Measurements from ENCODE around the gene KIAA1549.

The KIAA1549 gene

GRCh38 chr7:138861051-138861450 lies 120.1 kb downstream of the KIAA1549 start:
- H3K9ac ChIP-seq (ENCODE audit: low read length), result no peak overlapping the region
- H3K27ac ChIP-seq (ENCODE audit: low read length), result no peak overlapping the region
- H3K4me1 ChIP-seq (ENCODE audit: control insufficient read depth, low read depth, low read length), result no peaks in the 10 kb centered on the region
- no peak overlapping the region for H3K4me3 ChIP-seq (ENCODE audit: low read length)
- H3K36me3 ChIP-seq (ENCODE audit: control insufficient read depth, low read depth, low read length), result peaks cover 19% of the 10 kb centered on the region
- H3K27me3 ChIP-seq (ENCODE audit: control insufficient read depth, insufficient read depth, low read length), result no peaks in the 10 kb centered on the region
- no peaks in the 10 kb centered on the region for H3K9me3 ChIP-seq (ENCODE audit: control insufficient read depth, low read depth, low read length)

- peaks cover 8% of the 10 kb centered on the region for H3K36me3 ChIP-seq (ENCODE audit: control insufficient read depth, low read depth, low read length)
- H3K27ac ChIP-seq (ENCODE audit: low read length), result no peak overlapping the region
- H3K9ac ChIP-seq (ENCODE audit: low read length), result no peak overlapping the region
- no peaks in the 10 kb centered on the region for H3K27me3 ChIP-seq (ENCODE audit: control insufficient read depth, insufficient read depth, low read length)
- H3K9me3 ChIP-seq (ENCODE audit: control insufficient read depth, low read depth, low read length), result no peaks in the 10 kb centered on the region
- no peak overlapping the region for H3K4me3 ChIP-seq (ENCODE audit: low read length)
- H3K4me1 ChIP-seq (ENCODE audit: control insufficient read depth, low read depth, low read length), result peaks cover 21% of the 10 kb centered on the region
Observed at GRCh38 chr7:138857728-138858127, 123.5 kb downstream of the KIAA1549 start.

GRCh38 chr7:138854115-138854645 lies 127.0 kb downstream of the KIAA1549 start:
- H3K4me1 ChIP-seq (ENCODE audit: control insufficient read depth, low read depth, low read length), result peaks cover 21% of the 10 kb centered on the region
- H3K27ac ChIP-seq (ENCODE audit: low read length), result peak overlapping the region; percentile 27
- no peak overlapping the region for H3K9ac ChIP-seq (ENCODE audit: low read length)
- no peaks in the 10 kb centered on the region for H3K27me3 ChIP-seq (ENCODE audit: control insufficient read depth, insufficient read depth, low read length)
- peak overlapping the region; percentile 11 for H3K4me3 ChIP-seq (ENCODE audit: low read length)
- H3K36me3 ChIP-seq (ENCODE audit: control insufficient read depth, low read depth, low read length), result peaks cover 27% of the 10 kb centered on the region
- no peaks in the 10 kb centered on the region for H3K9me3 ChIP-seq (ENCODE audit: control insufficient read depth, low read depth, low read length)

- Histone ChIP-seq H3K9ac (ENCODE audit: low read length) (no peak overlapping the region), H3K36me3 (ENCODE audit: control insufficient read depth, low read depth, low read length) (peaks cover 27% of the 10 kb centered on the region), H3K27me3 (ENCODE audit: control insufficient read depth, insufficient read depth, low read length) (no peaks in the 10 kb centered on the region), H3K27ac (ENCODE audit: low read length) (peak overlapping the region; percentile 40), H3K4me3 (ENCODE audit: low read length) (peak overlapping the region; percentile 11), H3K4me1 (ENCODE audit: control insufficient read depth, low read depth, low read length) (peaks cover 24% of the 10 kb centered on the region), H3K9me3 (ENCODE audit: control insufficient read depth, low read depth, low read length) (no peaks in the 10 kb centered on the region)
Observed at GRCh38 chr7:138853448-138853847, 127.7 kb downstream of the KIAA1549 start.

GRCh38 chr7:138852469-138852868 lies 128.7 kb downstream of the KIAA1549 start:
- no peaks in the 10 kb centered on the region for H3K27me3 ChIP-seq (ENCODE audit: control insufficient read depth, insufficient read depth, low read length)
- peaks cover 28% of the 10 kb centered on the region for H3K4me1 ChIP-seq (ENCODE audit: control insufficient read depth, low read depth, low read length)
- H3K27ac ChIP-seq (ENCODE audit: low read length), result no peak overlapping the region
- no peak overlapping the region for H3K9ac ChIP-seq (ENCODE audit: low read length)
- peaks cover 28% of the 10 kb centered on the region for H3K36me3 ChIP-seq (ENCODE audit: control insufficient read depth, low read depth, low read length)
- no peak overlapping the region for H3K4me3 ChIP-seq (ENCODE audit: low read length)
- H3K9me3 ChIP-seq (ENCODE audit: control insufficient read depth, low read depth, low read length), result no peaks in the 10 kb centered on the region

GRCh38 chr7:138849701-138850100 lies 131.5 kb downstream of the KIAA1549 start:
- Histone ChIP-seq H3K27ac (ENCODE audit: low read length) (no peak overlapping the region), H3K27me3 (ENCODE audit: control insufficient read depth, insufficient read depth, low read length) (no peaks in the 10 kb centered on the region), H3K4me1 (ENCODE audit: control insufficient read depth, low read depth, low read length) (peaks cover 26% of the 10 kb centered on the region), H3K36me3 (ENCODE audit: control insufficient read depth, low read depth, low read length) (peaks cover 28% of the 10 kb centered on the region), H3K9ac (ENCODE audit: low read length) (no peak overlapping the region), H3K9me3 (ENCODE audit: control insufficient read depth, low read depth, low read length) (no peaks in the 10 kb centered on the region), H3K4me3 (ENCODE audit: low read length) (no peak overlapping the region)

- H3K36me3 ChIP-seq (ENCODE audit: control insufficient read depth, low read depth, low read length), result peaks cover 28% of the 10 kb centered on the region
- no peak overlapping the region for H3K9ac ChIP-seq (ENCODE audit: low read length)
- peaks cover 12% of the 10 kb centered on the region for H3K4me1 ChIP-seq (ENCODE audit: control insufficient read depth, low read depth, low read length)
- H3K4me3 ChIP-seq (ENCODE audit: low read length), result no peak overlapping the region
- no peak overlapping the region for H3K27ac ChIP-seq (ENCODE audit: low read length)
- H3K27me3 ChIP-seq (ENCODE audit: control insufficient read depth, insufficient read depth, low read length), result no peaks in the 10 kb centered on the region
- H3K9me3 ChIP-seq (ENCODE audit: control insufficient read depth, low read depth, low read length), result no peaks in the 10 kb centered on the region
Observed at GRCh38 chr7:138848056-138848980, 132.9 kb downstream of the KIAA1549 start.

GRCh38 chr7:138845711-138846110 lies 135.5 kb downstream of the KIAA1549 start:
- no peak overlapping the region for H3K9ac ChIP-seq (ENCODE audit: low read length)
- H3K27me3 ChIP-seq (ENCODE audit: control insufficient read depth, insufficient read depth, low read length), result no peaks in the 10 kb centered on the region
- H3K4me1 ChIP-seq (ENCODE audit: control insufficient read depth, low read depth, low read length), result peaks cover 7% of the 10 kb centered on the region
- no peaks in the 10 kb centered on the region for H3K9me3 ChIP-seq (ENCODE audit: control insufficient read depth, low read depth, low read length)
- H3K4me3 ChIP-seq (ENCODE audit: low read length), result no peak overlapping the region
- no peak overlapping the region for H3K27ac ChIP-seq (ENCODE audit: low read length)
- H3K36me3 ChIP-seq (ENCODE audit: control insufficient read depth, low read depth, low read length), result peaks cover 16% of the 10 kb centered on the region

- Histone ChIP-seq H3K27ac (ENCODE audit: low read length) (no peak overlapping the region), H3K36me3 (ENCODE audit: control insufficient read depth, low read depth, low read length) (peaks cover 8% of the 10 kb centered on the region), H3K9ac (ENCODE audit: low read length) (no peak overlapping the region), H3K4me1 (ENCODE audit: control insufficient read depth, low read depth, low read length) (peaks cover 7% of the 10 kb centered on the region), H3K9me3 (ENCODE audit: control insufficient read depth, low read depth, low read length) (no peaks in the 10 kb centered on the region), H3K4me3 (ENCODE audit: low read length) (no peak overlapping the region), H3K27me3 (ENCODE audit: control insufficient read depth, insufficient read depth, low read length) (no peaks in the 10 kb centered on the region)
Observed at GRCh38 chr7:138843632-138844580, 137.3 kb downstream of the KIAA1549 start.

- Histone ChIP-seq H3K27me3 (ENCODE audit: control insufficient read depth, insufficient read depth, low read length) (no peaks in the 10 kb centered on the region), H3K9me3 (ENCODE audit: control insufficient read depth, low read depth, low read length) (no peaks in the 10 kb centered on the region), H3K9ac (ENCODE audit: low read length) (no peak overlapping the region), H3K27ac (ENCODE audit: low read length) (peak overlapping the region; percentile 60), H3K4me1 (ENCODE audit: control insufficient read depth, low read depth, low read length) (no peaks in the 10 kb centered on the region), H3K4me3 (ENCODE audit: low read length) (no peak overlapping the region), H3K36me3 (ENCODE audit: control insufficient read depth, low read depth, low read length) (peaks cover 12% of the 10 kb centered on the region)
Observed at GRCh38 chr7:138842111-138842510, 139.1 kb downstream of the KIAA1549 start.

- Histone ChIP-seq H3K9me3 (ENCODE audit: control insufficient read depth, low read depth, low read length) (no peaks in the 10 kb centered on the region), H3K27me3 (ENCODE audit: control insufficient read depth, insufficient read depth, low read length) (no peaks in the 10 kb centered on the region), H3K36me3 (ENCODE audit: control insufficient read depth, low read depth, low read length) (peaks cover 29% of the 10 kb centered on the region)
Observed at GRCh38 chr7:138838166-138838565, 143.0 kb downstream of the KIAA1549 start.

More at GRCh38 chr7:138838166-138838565, 143.0 kb downstream of the KIAA1549 start:
- no peak overlapping the region for H3K27ac ChIP-seq (ENCODE audit: low read length)
- no peak overlapping the region for H3K9ac ChIP-seq (ENCODE audit: low read length)
- no peaks in the 10 kb centered on the region for H3K4me1 ChIP-seq (ENCODE audit: control insufficient read depth, low read depth, low read length)
- no peak overlapping the region for H3K4me3 ChIP-seq (ENCODE audit: low read length)

Measured in iPS-18a (cell line).